SHP77 treated with DMSO at 0.1 percent for 48 hours (cell line): ENCODE measurements around the gene UQCRH.
"Not testable (repeated sequence)": the region's sequence is repeated elsewhere in the genome, so short reads cannot be mapped to it uniquely, and the experiment has no call there.

Experiments
- DNase-seq: peaks from one replicate; lab custom pipeline; 2025; lab: John Stamatoyannopoulos, UW

UQCRH gene

DNA sequence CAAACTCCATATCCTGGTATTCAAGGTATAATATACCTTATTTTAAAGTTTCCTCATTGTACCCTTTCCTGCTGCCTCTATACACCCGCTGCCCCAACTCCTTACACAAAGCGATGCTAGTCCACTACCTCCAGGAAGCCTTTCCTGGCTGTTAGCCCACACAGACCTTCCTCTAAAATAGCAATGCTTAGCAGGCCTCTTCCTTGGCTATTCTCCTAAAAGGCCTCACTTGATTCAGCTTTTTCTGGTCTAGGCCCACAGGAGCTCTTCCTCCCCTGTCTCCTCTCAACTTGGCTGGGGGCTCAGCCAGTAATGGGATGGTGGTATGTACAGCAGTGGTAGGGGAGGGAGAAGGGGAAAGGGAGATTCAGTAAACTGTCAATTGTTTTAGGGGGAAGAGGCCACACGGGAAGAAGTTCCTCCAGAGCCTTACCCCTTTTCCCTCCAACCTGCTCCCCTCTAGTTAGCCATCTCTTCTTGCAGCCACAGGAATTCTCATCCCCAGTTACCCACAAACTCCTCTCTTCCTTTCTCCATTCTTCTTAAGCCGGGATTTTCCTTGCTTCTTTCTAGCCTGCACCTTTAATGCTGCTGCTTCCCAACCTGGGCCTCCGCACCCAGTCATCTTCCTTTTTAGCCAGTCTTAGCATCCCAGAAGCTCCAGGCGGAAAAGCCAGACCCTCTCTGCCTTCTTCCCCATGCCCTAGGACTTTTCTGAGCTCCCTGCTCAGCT, 2.7 kb upstream of the UQCRH start:
- no peak for DNase-seq

DNA sequence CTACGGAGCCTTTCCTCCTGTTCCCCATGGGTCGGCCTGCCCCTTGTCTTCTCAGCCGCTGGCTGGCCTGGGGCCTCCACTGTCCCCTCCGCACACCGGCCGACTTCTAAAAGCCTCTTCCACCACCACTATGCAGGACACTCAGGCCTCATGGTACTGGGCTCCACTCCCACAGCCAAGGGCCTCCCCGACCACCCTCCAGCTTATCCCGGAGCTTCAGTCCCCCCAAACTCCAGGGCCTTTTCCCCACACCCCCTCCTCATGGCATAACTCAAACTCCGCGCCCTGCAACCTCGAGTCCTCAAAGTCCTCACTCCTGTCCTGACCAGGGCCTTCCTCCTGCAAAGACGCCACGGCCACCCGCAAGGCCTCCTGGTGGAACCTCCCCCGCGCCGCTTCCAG, 2.1 kb upstream of the UQCRH start:
- no peak for DNase-seq

DNA sequence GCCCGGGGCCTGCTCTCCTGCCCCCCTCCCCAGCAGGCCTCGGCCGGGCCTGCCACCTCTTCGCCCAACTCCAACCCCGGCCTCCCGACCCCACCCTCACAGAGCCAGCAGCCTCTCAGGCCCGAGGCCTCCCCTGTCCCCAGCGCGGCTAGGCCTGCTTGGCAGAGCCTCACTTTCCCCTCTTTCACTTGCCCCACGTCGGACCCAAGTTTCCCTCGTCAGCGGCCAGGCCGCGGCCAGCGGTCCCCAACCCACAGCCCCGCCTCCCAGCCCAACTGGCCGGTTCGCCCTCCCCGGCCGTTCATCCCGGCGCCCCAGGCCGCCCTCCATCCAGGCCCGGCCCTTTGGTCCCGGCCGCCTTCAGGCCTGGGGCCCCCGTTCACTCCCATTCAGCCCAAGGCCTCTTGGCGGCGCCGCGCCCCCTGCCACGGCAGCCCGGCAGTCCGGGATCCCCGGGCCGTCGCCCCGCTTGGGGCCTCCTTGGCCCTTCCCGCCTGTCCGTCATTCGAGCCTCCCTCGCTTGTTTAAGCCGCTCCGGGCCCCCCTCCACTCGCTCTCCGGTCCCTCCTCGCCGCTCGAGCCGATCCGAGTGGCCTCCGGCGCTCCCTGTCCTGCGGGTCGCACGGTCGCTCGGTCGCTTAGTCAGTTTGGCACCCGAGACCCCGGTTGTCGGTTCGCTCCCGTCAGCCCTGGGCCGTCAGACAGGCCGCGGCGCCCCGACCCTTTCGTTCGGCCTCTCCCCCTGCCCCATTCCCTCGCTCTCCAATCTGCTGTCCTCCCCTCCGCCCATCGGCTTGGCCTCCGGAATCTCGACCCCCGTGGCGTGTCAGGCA, 1.5 kb upstream of the UQCRH start:
- DNase-seq = no peak

DNA sequence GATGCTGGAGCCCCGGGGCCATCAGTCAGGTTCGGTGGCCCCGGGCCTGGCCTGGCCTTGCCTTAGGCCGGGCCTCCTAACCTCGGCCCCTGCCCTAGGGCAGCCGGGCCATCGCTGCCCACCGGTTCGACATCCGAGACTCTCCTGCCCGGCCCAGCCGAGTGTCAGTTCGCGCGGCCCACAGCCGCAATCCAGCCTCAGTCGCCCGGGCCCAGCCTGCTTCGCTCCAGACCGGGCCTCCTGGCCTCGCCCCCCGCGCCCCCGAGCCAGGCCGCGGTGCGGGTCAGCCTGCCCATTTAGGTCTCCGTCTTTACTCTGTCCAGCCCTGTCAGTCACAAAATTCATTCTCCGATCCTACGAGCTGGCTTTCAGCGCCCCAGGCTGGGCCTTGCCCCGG, 859 bp upstream of the UQCRH start:
- no peak for DNase-seq

DNA sequence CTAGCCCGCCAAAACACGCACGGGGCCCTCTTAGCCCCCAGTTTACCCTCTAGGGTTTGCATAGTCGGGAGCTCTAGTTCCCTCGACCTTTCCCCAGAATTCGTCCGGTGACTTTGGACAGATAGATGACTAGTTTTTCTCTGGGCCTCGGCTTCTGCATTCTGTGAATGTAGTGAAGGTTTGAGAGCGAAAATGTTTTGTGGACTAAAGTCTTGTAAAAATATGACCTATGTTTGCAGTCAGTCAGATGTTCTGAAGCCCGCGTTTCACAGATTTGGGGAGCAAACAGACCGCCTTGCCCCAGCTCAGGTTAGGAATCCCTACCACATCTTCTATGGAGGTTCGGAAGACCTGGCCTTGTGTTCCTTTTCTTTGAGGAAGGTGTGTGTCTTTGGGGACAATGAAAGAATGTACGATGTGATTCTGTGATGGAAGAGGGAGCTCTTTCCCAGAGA, 401 bp downstream of the UQCRH start:
- no peak for DNase-seq

DNA sequence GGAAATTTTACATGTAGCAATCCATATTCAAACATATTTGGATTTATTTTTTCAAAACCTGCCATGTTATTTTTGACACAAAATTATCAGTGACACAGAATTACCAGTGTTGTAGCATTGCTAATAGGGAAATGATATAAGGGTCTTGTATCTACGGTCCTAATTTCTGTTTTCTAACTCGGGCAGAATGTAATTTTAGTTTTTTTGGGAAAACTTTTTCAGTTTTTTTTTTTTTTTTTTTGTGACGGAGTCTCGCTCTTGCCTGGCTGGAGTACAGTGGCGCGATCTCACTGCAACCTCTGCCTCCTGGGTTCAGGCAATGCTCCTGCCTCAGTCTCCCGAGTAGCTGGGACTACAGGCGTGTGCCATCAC, 2.6 kb downstream of the UQCRH start:
- no peak for DNase-seq

DNA sequence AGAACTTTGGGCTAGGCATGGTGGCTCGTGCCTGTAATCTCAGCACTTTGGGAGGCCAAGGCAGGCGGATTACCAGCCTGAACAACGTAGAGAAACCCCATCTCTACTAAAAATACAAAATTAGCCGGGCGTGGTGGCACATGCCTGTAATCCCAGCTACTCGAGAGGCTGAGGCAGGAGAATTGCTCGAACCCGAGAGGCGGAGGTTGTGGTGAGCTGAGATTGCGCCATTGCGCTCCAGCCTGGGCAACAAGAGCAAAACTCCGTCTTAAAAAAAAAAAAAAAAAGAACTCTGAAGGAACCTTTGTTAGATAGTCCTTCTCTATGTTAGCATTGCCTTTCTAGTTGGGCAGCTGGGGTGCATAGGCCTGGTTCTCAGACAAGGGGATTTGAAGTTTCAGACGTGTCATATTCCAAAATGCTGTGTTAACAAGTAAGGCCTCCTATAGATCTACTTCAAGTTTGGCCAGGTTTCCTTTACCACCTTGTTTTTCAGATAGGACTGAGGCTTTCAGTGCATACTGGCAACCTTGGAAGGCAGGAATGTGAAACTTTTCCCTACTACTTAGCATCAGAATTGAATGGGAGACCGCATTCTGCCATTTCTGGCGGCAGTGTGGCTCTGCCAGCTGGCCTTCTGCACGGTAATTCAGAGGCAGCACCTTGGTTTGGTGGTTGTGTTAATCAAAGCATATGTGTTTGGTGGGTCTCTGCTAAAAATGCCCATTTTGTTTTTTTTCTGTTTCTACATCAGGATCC, 6.1 kb downstream of the UQCRH start:
- DNase-seq = no peak

DNA sequence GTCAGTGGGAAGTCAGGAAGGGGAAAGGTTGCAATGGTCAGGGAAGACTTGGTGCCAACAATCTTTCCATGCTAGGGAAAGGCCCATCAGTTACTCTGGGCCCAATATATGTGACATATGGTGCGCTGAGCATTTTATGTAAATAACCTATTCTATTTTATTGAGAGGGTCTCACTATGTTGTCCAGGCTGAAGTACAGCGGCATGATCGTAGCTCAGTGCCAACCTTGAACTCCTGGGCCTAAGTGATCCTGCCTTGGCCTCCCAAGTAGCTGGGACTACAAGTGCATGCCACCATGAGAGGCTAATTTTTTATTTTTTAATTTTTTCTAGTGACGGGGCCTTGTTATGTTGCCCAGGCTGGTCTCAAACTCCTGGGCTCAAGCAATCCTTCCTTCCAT, 6.8 kb downstream of the UQCRH start:
- no peak for DNase-seq

DNA sequence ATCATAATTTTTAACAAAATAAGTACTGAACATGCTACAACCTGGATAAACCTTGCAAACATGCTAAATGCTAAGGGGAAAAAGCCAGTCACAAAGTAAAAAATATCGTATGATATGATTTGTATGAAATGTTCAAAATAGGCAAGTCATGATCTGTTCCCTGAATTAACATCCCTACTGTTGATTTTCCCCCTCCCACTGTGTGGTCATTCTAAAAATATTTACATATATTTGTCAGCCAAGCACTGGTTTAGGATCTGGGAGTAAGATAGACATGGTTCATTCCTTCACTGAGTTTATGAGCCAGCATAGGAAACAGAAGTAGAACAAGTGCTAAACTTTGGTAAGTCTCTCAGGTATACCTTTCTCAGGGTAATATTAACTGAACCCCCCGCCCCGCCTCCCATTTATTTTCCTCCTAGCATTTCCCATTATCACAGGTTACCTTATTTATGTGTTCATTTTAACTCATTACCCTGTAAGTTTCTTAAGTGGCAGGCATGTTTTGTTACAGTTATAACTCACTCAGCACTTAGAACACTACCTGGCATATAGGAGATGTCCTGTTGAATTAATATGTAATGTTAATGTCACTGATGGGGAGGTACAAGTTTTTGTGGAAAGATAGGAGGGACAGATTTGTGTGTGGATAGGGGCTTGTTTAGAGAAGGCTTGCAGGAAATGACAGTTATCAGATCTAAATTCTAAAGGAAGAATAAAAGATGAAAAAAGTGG, 12.3 kb downstream of the UQCRH start:
- no peak for DNase-seq

DNA sequence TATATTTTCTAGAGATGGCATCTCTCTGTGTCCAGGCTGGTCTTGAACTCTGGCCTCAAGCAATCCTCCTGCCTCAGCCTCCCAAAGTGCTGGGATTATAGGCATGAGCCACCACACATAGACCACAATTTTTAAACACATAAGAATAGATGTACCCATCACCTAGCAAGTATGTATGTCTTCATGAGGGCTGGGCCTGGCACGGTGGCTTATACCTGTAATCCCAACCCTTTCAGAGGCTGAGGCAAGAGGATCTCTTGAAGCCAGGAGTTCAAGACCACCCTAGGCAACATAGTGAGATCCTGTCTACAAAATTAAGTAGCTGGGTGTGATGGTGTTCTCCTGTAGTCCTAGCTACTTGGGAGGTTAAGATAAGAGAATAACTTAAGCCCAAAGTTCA, 13.8 kb downstream of the UQCRH start:
- DNase-seq = no peak

DNA sequence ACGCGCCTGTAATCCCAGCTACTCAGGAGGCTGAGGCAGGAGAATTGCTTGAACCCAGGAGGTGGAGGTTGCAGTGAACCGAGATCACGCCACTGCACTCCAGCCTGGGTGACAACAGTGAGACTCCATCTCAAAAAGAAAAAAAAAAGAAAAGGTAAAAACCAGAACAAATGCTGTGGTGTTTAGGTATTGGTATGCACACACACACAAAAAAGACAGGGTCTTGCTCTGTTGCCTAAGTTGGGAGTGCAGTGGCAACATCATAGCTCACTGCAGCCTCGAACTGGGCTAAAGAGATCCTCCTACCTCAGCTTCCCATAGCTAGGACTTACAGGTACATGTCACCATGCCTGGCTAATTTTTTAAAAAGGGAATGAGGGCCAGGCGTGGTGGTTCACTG, 15.8 kb downstream of the UQCRH start:
- DNase-seq = not testable (repeated sequence)

DNA sequence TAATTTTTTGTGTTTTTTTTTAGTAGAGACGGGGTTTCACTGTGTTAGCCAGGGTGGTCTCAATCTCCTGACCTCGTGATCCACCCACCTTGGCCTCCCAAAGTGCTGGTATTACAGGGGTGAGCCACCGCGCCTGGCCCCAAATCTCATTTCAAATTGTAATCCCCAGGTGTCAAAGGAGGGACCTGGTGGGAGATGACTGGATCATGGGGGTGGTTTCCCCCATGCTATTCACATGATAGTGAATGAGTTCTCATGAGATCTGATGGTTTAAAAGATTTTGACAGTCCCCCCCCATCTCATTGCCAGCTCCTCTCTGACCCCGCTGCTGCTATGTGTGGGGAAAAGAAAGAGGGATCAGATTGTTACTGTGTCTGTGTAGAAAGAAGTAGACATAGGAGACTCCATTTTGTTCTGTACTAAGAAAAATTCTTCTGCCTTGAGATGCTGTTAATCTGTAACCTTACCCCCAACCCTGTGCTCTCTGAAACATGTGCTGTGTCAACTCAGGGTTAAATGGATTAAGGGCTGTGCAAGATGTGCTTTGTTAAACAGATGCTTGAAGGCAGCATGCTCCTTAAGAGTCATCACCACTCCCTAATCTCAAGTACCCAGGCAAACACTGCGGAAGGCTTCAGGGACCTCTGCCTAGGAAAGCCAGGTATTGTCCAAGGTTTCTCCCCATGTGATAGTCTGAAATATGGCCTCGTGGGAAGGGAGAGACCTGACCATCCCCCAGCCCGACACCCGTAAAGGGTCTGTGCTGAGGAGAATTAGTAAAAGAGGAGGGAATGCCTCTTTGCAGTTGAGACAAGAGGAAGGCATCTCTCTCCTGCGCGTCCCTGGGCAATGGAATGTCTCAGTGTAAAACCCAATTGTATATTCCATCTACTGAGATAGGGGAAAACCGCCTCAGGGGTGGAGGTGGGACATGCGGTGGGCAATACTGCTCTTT, 16.7 kb downstream of the UQCRH start:
- not testable (repeated sequence) for DNase-seq

DNA sequence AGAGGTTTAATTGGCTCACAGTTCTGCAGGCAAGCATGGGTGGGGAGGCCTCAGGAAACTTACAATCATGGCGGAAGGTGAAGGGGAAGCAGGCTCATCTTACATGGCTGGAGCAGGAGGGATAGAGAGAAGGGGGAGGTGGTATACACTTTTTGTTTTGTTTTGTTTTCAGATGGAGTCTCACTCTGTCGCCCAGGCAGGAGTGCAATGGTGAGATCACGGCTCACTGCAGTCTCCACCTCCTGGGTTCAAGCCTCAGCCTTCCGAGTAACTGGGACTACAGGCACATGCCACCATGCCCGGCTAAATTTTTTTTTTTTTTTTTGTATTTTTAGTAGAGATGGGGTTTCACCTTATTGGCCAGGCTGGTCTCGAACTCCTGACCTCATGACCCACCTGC, 18.7 kb downstream of the UQCRH start:
- not testable (repeated sequence) for DNase-seq

DNA sequence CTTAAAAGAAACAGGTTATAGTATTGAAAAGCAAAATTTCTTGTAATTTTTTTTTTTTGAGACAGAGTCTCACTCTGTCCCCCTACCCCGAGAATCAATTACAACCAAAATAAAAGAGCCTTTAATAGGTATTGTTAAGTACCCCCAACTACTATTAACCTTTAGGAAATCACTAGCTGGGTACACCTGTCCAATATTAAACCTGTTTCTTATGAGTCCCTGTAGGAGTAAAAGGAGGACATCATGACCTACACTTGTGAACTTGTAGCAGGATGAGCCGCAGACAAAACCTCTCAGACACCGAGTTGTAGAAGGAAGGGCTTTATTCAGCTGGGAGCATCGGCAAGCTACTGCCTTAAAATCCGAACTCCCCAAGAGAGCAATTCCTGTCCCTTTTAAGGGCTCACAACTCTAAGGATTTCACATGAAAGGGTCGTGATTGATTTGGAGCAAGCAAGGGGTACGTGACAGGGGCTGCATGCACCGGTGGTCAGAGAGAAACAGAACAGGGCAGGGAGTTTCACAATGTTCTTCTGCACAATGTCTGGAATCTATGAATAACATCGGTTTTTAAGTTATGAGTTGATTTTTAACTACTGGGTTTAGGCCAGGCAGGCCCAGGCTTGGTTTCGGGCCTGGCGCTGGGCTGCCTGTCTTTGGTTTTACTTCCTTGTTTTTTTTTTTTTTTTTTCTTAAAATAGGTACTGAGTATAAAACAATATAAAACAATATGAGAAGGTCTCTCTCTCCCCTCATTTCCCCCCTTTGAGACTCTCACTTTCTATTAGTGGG, 22.0 kb downstream of the UQCRH start:
- not testable (repeated sequence) for DNase-seq

DNA sequence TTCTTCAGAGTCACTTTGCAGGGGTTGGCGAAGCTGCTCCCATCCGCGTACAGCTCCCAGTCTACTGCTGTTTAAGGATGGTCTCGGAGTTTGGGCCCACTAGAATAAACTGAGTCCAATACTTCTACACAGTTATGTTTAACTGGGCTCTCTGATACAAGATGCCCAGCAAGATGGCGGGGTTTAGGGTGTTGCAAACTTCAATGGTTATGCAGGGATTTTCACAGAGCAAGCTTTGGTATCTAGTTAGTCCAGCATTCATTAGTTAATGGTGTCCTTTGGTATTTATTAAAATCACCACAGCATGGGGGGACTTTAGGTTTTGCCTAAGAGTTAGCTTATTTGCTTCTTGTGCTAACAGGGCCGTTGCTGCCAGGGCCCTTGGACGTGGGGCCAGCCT, 24.7 kb downstream of the UQCRH start:
- not testable (repeated sequence) for DNase-seq

DNA sequence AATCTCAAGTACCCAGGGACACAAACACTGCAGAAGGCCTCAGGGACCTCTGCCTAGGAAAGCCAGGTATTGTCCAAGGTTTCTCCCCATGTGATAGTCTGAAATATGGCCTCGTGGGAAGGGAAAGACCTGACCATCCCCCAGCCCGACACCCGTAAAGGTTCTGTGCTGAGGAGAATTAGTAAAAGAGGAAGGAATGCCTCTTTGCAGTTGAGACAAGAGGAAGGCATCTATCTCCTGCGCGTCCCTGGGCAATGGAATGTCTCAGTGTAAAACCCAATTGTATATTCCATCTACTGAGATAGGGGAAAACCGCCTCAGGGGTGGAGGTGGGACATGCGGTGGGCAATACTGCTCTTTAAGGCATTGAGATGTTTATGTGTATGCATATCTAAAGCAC, 26.3 kb downstream of the UQCRH start:
- not testable (repeated sequence) for DNase-seq

DNA sequence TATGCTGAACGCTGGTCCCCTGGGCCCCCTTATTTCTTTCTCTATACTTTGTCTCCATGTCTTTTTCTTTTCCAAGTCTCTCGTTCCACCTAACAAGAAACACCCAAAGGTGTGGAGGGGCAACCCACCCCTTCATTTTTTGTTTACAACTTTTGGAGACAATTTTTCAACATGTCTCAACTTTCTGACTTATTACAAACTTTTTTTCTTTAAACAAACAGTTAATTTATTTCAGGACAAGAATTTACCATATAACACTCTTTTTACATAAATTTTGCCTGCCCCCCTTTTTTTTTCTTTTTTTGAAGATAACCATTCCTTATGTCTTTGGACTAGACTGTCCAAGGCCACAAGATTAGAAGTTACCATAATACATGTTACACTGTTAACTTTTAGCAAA, 26.9 kb downstream of the UQCRH start:
- DNase-seq = not testable (repeated sequence)

DNA sequence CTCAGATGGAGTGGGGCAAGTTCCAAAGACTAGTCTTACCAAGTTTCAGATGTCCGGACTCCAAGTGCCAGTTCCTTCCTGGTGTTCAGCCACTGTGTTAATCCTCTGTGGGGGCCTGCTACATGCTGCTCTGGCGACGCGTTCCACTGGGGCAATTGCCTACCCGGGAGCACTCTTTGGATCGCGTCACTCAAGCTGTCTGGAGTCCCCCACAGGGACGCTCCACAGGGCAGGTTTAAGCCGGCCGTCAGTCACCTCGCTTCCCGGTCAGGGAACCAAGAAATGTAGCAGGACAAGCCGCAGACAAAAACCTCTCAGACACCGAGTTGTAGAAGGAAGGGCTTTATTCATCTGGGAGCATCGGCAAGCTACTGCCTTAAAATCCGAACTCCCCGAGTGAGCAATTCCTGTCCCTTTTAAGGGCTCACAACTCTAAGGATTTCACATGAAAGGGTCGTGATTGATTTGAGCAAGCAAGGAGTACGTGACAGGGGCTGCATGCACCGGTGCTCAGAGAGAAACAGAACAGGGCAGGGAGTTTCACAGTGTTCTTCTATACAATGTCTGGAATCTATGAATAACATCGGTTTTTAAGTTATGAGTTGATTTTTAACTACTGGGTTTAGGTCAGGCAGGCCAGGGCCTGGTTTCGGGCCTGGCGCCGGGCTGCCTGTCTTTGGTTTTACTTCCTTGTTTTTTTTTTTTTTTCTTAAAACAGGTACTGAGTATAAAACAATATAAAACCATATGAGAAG, 28.5 kb downstream of the UQCRH start:
- not testable (repeated sequence) for DNase-seq
